Activated CD8-positive, alpha-beta memory T cell treated with anti-CD3 and anti-CD28 coated beads, Interleukin-2, amount 10 ng/mL, durations not matched to agents 7 days and 5 days (primary cell): ENCODE results near the gene KMT2A. TPM values are rescaled to one million over a fixed set of nuclear protein-coding genes. Genes with fewer than 3 reads are reported as not detected.

Experiments
- ATAC-seq: fragments of 150-1000 bp; cut with Tn5 transposase; one replicate; pipeline ENCODE4 v1.10.0; 2021; ENCODE audit warnings: moderate library complexity
- CTCF ChIA-PET: fragments of 350-600 bp; sonication (Branson Sonifier 250); formaldehyde crosslinking; loops from one replicate; lab custom pipeline; 2021; ENCODE audit warnings: antibody characterized with exemption; lab: Charles Lee
- DNase-seq: peaks from one replicate; pipeline ENCODE4 v3.0.0-alpha.2; 2020
- H3K27ac Mint-ChIP-seq: one replicate; pipeline ENCODE4 v1.8.0; 2021; ENCODE audit warnings: mild to moderate bottlenecking, mixed read lengths
- H3K27me3 Mint-ChIP-seq: one replicate; pipeline ENCODE4 v1.8.0; 2021; ENCODE audit warnings: mixed read lengths
- H3K36me3 Mint-ChIP-seq: one replicate; pipeline ENCODE4 v1.8.0; 2021; ENCODE audit warnings: mild to moderate bottlenecking, mixed read lengths
- H3K4me1 Mint-ChIP-seq: one replicate; pipeline ENCODE4 v1.8.0; 2021; ENCODE audit warnings: mixed read lengths
- H3K4me3 Mint-ChIP-seq: one replicate; pipeline ENCODE4 v1.8.0; 2021; ENCODE audit warnings: mild to moderate bottlenecking, moderate library complexity, mixed read lengths
- H3K9me3 Mint-ChIP-seq: one replicate; pipeline ENCODE4 v1.8.0; 2022; ENCODE audit warnings: low read depth, mixed read lengths
- total RNA-seq, 2 experiments: library from RNA; stranded (reverse); gene quantifications; one replicate each; pipeline ENCODE4 v1.2.3, GENCODE V29; 2021

Gene KMT2A
- total RNA-seq, 2 experiments from 2014 or later: 116 to 125 TPM

DNA sequence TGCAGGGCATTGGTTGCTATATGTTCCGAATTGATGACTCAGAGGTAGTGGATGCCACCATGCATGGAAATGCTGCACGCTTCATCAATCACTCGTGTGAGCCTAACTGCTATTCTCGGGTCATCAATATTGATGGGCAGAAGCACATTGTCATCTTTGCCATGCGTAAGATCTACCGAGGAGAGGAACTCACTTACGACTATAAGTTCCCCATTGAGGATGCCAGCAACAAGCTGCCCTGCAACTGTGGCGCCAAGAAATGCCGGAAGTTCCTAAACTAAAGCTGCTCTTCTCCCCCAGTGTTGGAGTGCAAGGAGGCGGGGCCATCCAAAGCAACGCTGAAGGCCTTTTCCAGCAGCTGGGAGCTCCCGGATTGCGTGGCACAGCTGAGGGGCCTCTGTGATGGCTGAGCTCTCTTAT, 85.6 kb downstream of the KMT2A start:
- H3K9me3 Mint-ChIP-seq: no peaks in the 10 kb centered on the region
- CTCF ChIA-PET: no interaction called here
- H3K27ac Mint-ChIP-seq: no peak overlapping the region
- H3K4me1 Mint-ChIP-seq: no peaks in the 10 kb centered on the region
- H3K4me3 Mint-ChIP-seq: no peak overlapping the region
- no peak for DNase-seq
- peaks cover 30% of the 10 kb centered on the region for H3K36me3 Mint-ChIP-seq
- no peaks in the 10 kb centered on the region for H3K27me3 Mint-ChIP-seq
- no peak for ATAC-seq

DNA sequence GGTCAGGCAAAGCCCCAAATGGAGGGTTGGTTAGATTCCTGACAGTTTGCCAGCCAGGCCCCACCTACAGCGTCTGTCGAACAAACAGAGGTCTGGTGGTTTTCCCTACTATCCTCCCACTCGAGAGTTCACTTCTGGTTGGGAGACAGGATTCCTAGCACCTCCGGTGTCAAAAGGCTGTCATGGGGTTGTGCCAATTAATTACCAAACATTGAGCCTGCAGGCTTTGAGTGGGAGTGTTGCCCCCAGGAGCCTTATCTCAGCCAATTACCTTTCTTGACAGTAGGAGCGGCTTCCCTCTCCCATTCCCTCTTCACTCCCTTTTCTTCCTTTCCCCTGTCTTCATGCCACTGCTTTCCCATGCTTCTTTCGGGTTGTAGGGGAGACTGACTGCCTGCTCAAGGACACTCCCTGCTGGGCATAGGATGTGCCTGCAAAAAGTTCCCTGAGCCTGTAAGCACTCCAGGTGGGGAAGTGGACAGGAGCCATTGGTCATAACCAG, 86.3 kb downstream of the KMT2A start:
- Mint-ChIP-seq H3K9me3 (no peaks in the 10 kb centered on the region), H3K27me3 (no peaks in the 10 kb centered on the region), H3K36me3 (peaks cover 30% of the 10 kb centered on the region), H3K4me3 (no peak overlapping the region), H3K27ac (no peak overlapping the region), H3K4me1 (no peaks in the 10 kb centered on the region)
- CTCF ChIA-PET: no interaction called here
- ATAC-seq (no peak), DNase-seq (no peak)

DNA sequence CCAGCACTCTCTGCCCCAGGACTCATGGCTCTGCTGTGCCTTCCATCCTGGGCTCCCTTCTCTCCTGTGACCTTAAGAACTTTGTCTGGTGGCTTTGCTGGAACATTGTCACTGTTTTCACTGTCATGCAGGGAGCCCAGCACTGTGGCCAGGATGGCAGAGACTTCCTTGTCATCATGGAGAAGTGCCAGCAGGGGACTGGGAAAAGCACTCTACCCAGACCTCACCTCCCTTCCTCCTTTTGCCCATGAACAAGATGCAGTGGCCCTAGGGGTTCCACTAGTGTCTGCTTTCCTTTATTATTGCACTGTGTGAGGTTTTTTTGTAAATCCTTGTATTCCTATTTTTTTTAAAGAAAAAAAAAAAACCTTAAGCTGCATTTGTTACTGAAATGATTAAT, 88.1 kb downstream of the KMT2A start:
- H3K36me3 Mint-ChIP-seq: peaks cover 27% of the 10 kb centered on the region
- CTCF ChIA-PET: interaction anchor here (0.9 kb wide), 2 partner anchors 15 to 229 kb away, joined by 3 read pairs; no protein-coding TSS in a partner anchor
- no peaks in the 10 kb centered on the region for H3K27me3 Mint-ChIP-seq
- no peak overlapping the region for H3K27ac Mint-ChIP-seq
- H3K9me3 Mint-ChIP-seq: no peaks in the 10 kb centered on the region
- ATAC-seq (no peak), DNase-seq (no peak)
- no peak overlapping the region for H3K4me3 Mint-ChIP-seq
- H3K4me1 Mint-ChIP-seq: peaks cover 6% of the 10 kb centered on the region

DNA sequence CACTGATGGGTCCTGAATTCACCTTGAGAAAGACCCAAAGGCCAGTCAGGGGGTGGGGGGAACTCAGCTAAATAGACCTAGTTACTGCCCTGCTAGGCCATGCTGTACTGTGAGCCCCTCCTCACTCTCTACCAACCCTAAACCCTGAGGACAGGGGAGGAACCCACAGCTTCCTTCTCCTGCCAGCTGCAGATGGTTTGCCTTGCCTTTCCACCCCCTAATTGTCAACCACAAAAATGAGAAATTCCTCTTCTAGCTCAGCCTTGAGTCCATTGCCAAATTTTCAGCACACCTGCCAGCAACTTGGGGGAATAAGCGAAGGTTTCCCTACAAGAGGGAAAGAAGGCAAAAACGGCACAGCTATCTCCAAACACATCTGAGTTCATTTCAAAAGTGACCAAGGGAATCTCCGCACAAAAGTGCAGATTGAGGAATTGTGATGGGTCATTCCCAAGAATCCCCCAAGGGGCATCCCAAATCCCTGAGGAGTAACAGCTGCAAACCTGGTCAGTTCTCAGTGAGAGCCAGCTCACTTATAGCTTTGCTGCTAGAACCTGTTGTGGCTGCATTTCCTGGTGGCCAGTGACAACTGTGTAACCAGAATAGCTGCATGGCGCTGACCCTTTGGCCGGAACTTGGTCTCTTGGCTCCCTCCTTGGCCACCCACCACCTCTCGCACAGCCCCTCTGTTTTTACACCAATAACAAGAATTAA, 88.6 kb downstream of the KMT2A start:
- Mint-ChIP-seq H3K9me3 (no peaks in the 10 kb centered on the region), H3K4me3 (no peak overlapping the region), H3K27ac (no peak overlapping the region), H3K27me3 (no peaks in the 10 kb centered on the region), H3K4me1 (peaks cover 12% of the 10 kb centered on the region), H3K36me3 (peaks cover 23% of the 10 kb centered on the region)
- ATAC-seq (no peak), DNase-seq (no peak)
- CTCF ChIA-PET: interaction anchor here (0.9 kb wide), 2 partner anchors 16 to 230 kb away, joined by 3 read pairs; no protein-coding TSS in a partner anchor

DNA sequence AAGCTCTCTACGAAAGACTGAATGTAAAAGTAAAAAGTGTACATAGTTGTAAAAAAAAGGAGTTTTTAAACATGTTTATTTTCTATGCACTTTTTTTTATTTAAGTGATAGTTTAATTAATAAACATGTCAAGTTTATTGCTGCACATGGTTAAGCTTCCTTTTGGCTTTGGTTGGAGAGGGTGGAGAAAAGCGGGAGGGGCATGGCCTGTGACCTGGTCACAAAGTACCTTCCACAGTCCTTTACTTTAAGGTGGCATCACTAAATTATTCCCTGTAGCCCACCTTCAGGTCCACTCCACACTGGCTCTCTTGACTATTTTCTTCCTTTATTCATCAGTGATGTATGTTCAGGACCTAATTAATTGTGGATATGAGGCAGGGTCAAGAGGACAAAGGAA, 90.4 kb downstream of the KMT2A start:
- peaks cover 15% of the 10 kb centered on the region for H3K36me3 Mint-ChIP-seq

DNA sequence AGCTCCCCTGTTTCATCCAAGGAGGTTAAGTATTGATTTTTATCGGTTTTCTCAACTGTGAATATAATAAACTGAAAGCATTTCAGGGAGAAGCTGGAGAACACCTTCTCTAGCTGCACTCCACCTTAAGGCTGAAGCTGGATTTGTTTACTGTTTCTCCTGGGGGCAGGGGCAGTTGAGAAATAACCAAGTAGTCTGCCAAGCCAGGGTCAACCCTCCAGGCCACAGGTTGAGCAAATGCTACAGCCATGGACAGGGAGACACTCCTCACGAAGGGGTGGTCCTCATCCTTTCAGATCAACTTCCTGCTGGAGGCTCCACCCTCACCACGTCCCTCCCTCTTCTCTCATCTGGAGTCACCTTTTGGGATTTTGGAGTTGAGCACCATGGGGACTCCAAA, 90.8 kb downstream of the KMT2A start, which contains the start of gene TTC36:
Gene TTC36 (plus strand): TSS at position 366 of the 400 bp plus-strand sequence. CDS start 21 bp downstream, at position 387.
- peaks cover 12% of the 10 kb centered on the region for H3K36me3 Mint-ChIP-seq
- peaks cover 23% of the 10 kb centered on the region for H3K4me1 Mint-ChIP-seq
- H3K9me3 Mint-ChIP-seq: no peaks in the 10 kb centered on the region
- no peak for DNase-seq
- no peak within 1 kb of the TSS for H3K27ac Mint-ChIP-seq
- no peaks in the 10 kb centered on the region for H3K27me3 Mint-ChIP-seq
- ATAC-seq: no peak
- H3K4me3 Mint-ChIP-seq: no peak within 1 kb of the TSS
- CTCF ChIA-PET: interaction anchor here (0.7 kb wide), 1 partner anchor 1370 kb away, joined by 3 read pairs; no protein-coding TSS in a partner anchor

More for the DNA sequence above, 90.4 kb downstream of the KMT2A start:
- Mint-ChIP-seq H3K4me1 (peaks cover 21% of the 10 kb centered on the region), H3K4me3 (no peak overlapping the region), H3K27me3 (no peaks in the 10 kb centered on the region), H3K9me3 (no peaks in the 10 kb centered on the region), H3K27ac (no peak overlapping the region)
- no peak for DNase-seq
- CTCF ChIA-PET: interaction anchor here (0.7 kb wide), 1 partner anchor 1370 kb away, joined by 3 read pairs; no protein-coding TSS in a partner anchor
- ATAC-seq: no peak

DNA sequence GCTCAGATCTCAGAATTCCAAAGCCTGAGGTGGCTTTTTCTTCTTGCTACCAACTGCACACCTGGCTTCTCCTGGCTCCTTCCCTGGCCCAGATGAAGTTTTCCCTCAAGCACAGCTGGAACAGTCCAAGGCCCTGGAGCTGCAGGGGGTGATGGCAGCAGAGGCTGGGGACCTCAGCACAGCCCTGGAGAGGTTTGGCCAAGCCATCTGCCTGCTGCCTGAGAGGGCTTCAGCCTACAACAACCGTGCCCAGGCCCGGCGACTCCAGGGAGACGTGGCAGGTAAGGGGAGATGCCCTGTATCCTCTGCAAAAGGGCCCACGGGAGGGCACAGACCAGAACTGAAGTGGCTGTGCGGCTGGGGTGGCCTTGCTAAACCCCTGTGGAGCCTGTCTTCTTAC, 92.2 kb downstream of the KMT2A start:
- peaks cover 23% of the 10 kb centered on the region for H3K4me1 Mint-ChIP-seq
- ATAC-seq: no peak

DNA sequence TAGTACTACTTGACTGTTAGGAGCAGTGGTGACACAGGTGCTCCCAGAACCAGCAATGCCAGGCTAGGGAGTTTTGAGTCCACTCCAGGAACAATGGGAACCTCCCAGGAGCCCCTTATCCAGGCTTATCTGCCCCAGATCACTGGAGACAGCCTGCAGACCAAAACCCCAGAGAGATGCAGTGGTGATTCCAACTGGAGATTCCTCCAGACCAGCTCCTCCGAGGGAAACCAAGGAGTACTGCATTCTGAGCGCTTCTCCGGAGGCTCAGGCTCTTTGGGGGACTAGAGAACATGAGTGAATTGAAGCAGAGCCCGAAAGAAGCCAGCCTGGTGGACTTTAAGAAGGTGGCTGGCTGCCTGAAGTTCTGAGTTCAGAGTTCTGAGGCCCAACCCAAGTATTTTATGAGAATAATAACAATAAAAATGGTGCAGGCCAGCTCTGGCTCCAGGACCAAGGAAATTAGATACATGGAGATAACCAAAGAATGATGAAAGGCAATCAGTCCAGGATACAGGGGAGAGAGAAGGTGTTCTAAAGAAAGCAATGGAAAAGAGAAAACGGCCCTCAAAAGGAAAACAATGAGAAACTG, 93.4 kb downstream of the KMT2A start:
- Mint-ChIP-seq H3K4me3 (peak overlapping the region; percentile 79), H3K27me3 (no peaks in the 10 kb centered on the region), H3K4me1 (peaks cover 23% of the 10 kb centered on the region), H3K9me3 (no peaks in the 10 kb centered on the region), H3K36me3 (peaks cover 4% of the 10 kb centered on the region), H3K27ac (peak overlapping the region; percentile 58)
- CTCF ChIA-PET: no interaction called here
- DNase-seq: no peak
- no peak for ATAC-seq

More for the DNA sequence above, 92.2 kb downstream of the KMT2A start:
- H3K27ac Mint-ChIP-seq: no peak overlapping the region
- H3K36me3 Mint-ChIP-seq: peaks cover 9% of the 10 kb centered on the region
- DNase-seq: no peak
- no peaks in the 10 kb centered on the region for H3K27me3 Mint-ChIP-seq
- CTCF ChIA-PET: no interaction called here
- no peak overlapping the region for H3K4me3 Mint-ChIP-seq
- H3K9me3 Mint-ChIP-seq: no peaks in the 10 kb centered on the region

DNA sequence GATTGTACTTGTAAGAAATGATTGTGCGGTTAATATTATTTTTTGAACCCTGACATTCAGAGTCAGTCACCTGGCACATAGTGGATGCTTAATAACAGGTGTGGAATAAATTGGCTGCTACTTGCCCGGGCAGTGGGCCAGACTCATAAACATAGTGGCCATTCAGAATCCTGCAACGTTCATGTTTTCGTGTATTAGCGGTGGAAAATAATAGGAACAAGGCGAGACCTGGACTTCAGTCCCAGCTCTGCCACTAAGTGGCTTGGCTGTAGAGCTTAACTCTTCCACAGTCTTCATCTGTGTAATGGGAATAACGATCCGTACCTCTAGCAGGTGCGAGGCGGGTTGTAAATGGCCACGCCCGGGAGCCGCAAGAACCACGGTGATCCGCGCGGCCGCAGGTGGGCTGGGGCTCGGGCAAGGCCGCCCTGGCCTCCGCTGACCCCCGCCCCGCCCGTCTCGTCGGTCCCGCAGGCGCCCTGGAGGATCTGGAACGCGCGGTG, 93.9 kb downstream of the KMT2A start:
- no peak for ATAC-seq
- Mint-ChIP-seq H3K4me1 (peaks cover 23% of the 10 kb centered on the region), H3K4me3 (peak overlapping the region; percentile 79), H3K27me3 (no peaks in the 10 kb centered on the region), H3K9me3 (no peaks in the 10 kb centered on the region), H3K36me3 (peaks cover 2% of the 10 kb centered on the region), H3K27ac (peak overlapping the region; percentile 58)
- CTCF ChIA-PET: interaction anchor here (0.6 kb wide), 1 partner anchor 34 kb away, joined by 3 read pairs; no protein-coding TSS in a partner anchor
- DNase-seq: no peak

DNA sequence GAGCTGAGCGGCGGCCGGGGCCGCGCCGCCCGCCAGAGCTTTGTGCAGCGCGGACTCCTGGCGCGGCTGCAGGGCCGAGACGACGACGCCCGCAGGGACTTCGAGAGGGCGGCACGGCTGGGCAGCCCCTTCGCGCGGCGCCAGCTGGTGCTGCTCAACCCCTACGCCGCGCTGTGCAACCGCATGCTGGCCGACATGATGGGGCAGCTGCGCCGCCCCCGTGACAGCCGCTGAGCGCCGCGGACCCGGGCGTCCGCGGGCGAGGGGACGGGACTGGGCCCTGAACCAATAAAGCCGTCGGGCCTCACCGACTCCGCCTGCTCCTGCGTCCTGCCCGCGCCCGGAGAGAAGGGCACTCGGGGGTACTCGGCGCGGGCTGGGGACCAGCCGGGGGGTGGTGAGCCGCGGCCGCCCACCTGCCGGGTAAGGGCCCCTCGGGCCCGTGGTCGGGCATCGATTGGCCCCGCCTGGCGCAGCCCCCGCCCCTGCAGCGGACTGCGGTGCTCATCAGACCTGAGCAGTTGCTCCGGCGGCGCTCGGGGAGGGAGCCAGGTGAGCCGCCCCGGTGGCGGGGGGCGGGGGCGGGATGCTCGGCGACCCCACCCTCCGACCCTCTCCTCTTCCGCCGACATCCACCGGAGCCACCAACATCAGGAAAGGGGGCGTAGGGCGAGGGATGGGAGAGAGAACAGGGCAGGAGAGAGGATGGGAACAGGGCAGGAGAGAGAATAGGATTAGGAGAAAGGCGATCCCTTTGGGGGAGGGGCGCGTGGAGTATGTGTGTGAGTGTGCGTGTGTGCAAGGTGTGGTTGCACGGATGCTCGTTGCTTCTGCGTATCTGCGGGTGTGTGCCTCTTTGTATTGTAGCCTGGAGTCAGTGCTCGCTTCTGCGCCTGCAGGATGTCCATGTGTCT, 94.6 kb downstream of the KMT2A start, which contains the start of gene TMEM25:
Gene TMEM25 (plus strand): TSS at position 510 of the 914 bp plus-strand sequence. CDS start 610 bp downstream, outside the sequence.
- H3K36me3 Mint-ChIP-seq: peaks cover 2% of the 10 kb centered on the region
- peak within 1 kb of the TSS; percentile 79 for H3K4me3 Mint-ChIP-seq
- H3K27ac Mint-ChIP-seq: peak within 1 kb of the TSS; percentile 58
- peak; percentile 80 for DNase-seq
- ATAC-seq: peak; percentile 90
- H3K9me3 Mint-ChIP-seq: no peaks in the 10 kb centered on the region
- no peaks in the 10 kb centered on the region for H3K27me3 Mint-ChIP-seq
- peaks cover 23% of the 10 kb centered on the region for H3K4me1 Mint-ChIP-seq
- CTCF ChIA-PET: interaction anchor here (0.6 kb wide), 1 partner anchor 34 kb away, joined by 3 read pairs; no protein-coding TSS in a partner anchor

DNA sequence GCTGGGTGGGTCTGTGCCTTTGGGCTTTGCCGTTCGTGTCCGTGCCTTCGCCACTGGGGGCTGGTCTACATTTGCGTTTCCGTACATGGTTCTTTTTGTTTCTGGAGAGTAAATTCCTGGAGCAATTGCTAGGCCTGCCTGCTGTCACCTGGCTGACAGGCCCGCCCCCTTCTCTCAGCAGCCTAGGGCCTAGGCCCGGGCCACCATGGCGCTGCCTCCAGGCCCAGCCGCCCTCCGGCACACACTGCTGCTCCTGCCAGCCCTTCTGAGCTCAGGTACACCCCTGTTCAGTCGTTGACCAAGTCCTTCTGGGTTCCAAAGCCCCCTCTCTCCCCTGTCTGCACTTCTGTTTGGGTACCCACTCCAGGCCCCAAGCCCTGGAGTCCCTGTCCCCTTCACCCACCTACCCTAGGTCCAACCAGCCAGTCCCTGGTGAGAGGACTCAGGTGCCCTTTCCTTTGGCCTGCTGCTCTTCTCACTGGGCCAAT, 95.3 kb downstream of the KMT2A start:
- Mint-ChIP-seq H3K27ac (peak overlapping the region; percentile 24), H3K36me3 (peaks cover 2% of the 10 kb centered on the region), H3K27me3 (no peaks in the 10 kb centered on the region), H3K4me3 (peak overlapping the region; percentile 79), H3K9me3 (no peaks in the 10 kb centered on the region), H3K4me1 (peaks cover 23% of the 10 kb centered on the region)
- ATAC-seq (no peak), DNase-seq (no peak)
- CTCF ChIA-PET: no interaction called here

DNA sequence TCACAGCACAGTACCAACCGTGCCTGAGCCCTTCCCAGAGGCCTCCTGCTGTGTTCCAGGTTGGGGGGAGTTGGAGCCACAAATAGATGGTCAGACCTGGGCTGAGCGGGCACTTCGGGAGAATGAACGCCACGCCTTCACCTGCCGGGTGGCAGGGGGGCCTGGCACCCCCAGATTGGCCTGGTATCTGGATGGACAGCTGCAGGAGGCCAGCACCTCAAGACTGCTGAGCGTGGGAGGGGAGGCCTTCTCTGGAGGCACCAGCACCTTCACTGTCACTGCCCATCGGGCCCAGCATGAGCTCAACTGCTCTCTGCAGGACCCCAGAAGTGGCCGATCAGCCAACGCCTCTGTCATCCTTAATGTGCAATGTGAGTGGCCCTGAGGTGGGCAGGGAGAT, 95.8 kb downstream of the KMT2A start:
- Mint-ChIP-seq H3K4me3 (peak overlapping the region; percentile 79), H3K27me3 (no peaks in the 10 kb centered on the region), H3K4me1 (peaks cover 23% of the 10 kb centered on the region), H3K9me3 (no peaks in the 10 kb centered on the region), H3K27ac (no peak overlapping the region), H3K36me3 (peaks cover 2% of the 10 kb centered on the region)
- CTCF ChIA-PET: no interaction called here
- ATAC-seq (no peak), DNase-seq (no peak)
